GM12878 (cell line): ENCODE measurements around the gene DUX4. TPM values are rescaled to one million over a fixed set of nuclear protein-coding genes. Genes with fewer than 3 reads are reported as not detected.
"Not testable (repeated sequence)": the region's sequence is repeated elsewhere in the genome, so short reads cannot be mapped to it uniquely, and the experiment has no call there.

Source experiments
- ATAC-seq: fragments of 200-7000 bp; cut with Tn5 transposase; 3 replicates; pipeline ENCODE4 v1.9.1; 2020; ENCODE audit warnings: mild to moderate bottlenecking, moderate library complexity
- Bru-seq: library from RNA; stranded (reverse); fragments of 400-500 nt; gene quantifications from one replicate; lab custom pipeline; 2021; lab: Mats Ljungman, UMichigan
- BruChase-seq, 2 experiments: library from RNA; stranded (reverse); fragments of 400-500 nt; gene quantifications; one replicate each; lab custom pipeline; 2021; lab: Mats Ljungman, UMichigan
- BruUV-seq: library from RNA; stranded (reverse); fragments of 400-500 nt; replicated peaks from 2 replicates; lab custom pipeline; 2021; lab: Mats Ljungman, UMichigan
- CTCF ChIA-PET: fragments of 300-600 bp; sonication (Branson Sonifier 250); formaldehyde crosslinking; extraction: SDS; loops from one replicate; lab custom pipeline; 2021; ENCODE audit warnings: inconsistent platforms; lab: Yijun Ruan, JAX
- POLR2A ChIA-PET: fragments of 350-600 bp; formaldehyde crosslinking; extraction: SDS; loops from one replicate; lab custom pipeline; 2021; ENCODE audit warnings: inconsistent platforms; lab: Charles Lee
- RAD21 ChIA-PET: fragments of 300-600 bp; sonication (Branson Sonifier 250); formaldehyde crosslinking; loops from one replicate; lab custom pipeline; 2023; ENCODE audit warnings: antibody characterized with exemption; ENCODE audit not compliant: unreplicated experiment; lab: Charles Lee
- SMC1A ChIA-PET: fragments of 300-600 bp; sonication (Branson Sonifier 250); formaldehyde crosslinking; loops from one replicate; lab custom pipeline; 2023; ENCODE audit not compliant: unreplicated experiment, uncharacterized antibody; lab: Charles Lee
- DNase-seq: peaks from one replicate; pipeline ENCODE4 v3.0.0-alpha.2; 2011; ENCODE audit warnings: low read depth, low spot score
- FAIRE-seq: peaks from 3 replicates; lab custom pipeline; 2011; peaks lifted over from hg19 to GRCh38; lab: Jason Lieb, UNC
- H2AFZ ChIP-seq: 2 replicates; pipeline ENCODE4 v1.6.0; 2011; ENCODE audit warnings: low read depth, low read length, control low read depth; ENCODE audit not compliant: control insufficient read depth
- H3K27ac ChIP-seq: 2 replicates; pipeline ENCODE4 v1.5.1; 2011; ENCODE audit warnings: control low read depth; ENCODE audit not compliant: control insufficient read depth, insufficient read depth
- H3K27me3 ChIP-seq, 2 experiments: replicated peaks in 1 of 2; 2 replicates each; pipeline versions ENCODE4 v1.6.0 to v1.6.1; 2011; ENCODE audit warnings: low read length in 1 of 2; ENCODE audit not compliant: control insufficient read depth in 2 of 2, insufficient read depth in 2 of 2
- H3K36me3 ChIP-seq, 2 experiments: 2 replicates each; pipeline ENCODE4 v1.5.1; 2011; ENCODE audit warnings: low read length in 1 of 2; ENCODE audit not compliant: control insufficient read depth in 2 of 2, insufficient read depth in 2 of 2
- H3K4me1 ChIP-seq: 2 replicates; pipeline ENCODE4 v1.6.1; 2011; ENCODE audit warnings: mild to moderate bottlenecking, low read length, moderate library complexity, mixed read lengths; ENCODE audit not compliant: control insufficient read depth, insufficient read depth
- H3K4me2 ChIP-seq: 2 replicates; pipeline ENCODE4 v1.6.0; 2011; ENCODE audit warnings: control low read depth; ENCODE audit not compliant: control insufficient read depth, insufficient read depth
- H3K4me3 ChIP-seq: fragments of 200-600 bp; sonication (generic); 2 replicates; pipeline ENCODE4 v1.5.1; 2016
- H3K79me2 ChIP-seq: 2 replicates; pipeline ENCODE4 v1.6.0; 2011; ENCODE audit warnings: low read length; ENCODE audit not compliant: control insufficient read depth, insufficient read depth
- H3K9ac ChIP-seq: 2 replicates; pipeline ENCODE4 v1.8.0; 2011; ENCODE audit warnings: low read length, control low read depth, mixed read lengths; ENCODE audit not compliant: control insufficient read depth, insufficient read depth
- H3K9me3 ChIP-seq: replicated peaks from 3 replicates; pipeline ENCODE4 v1.5.1; 2011; ENCODE audit warnings: mild to moderate bottlenecking, low read length; ENCODE audit not compliant: control insufficient read depth, insufficient read depth
- H4K20me1 ChIP-seq: 2 replicates; pipeline ENCODE4 v1.6.0; 2011; ENCODE audit not compliant: control insufficient read depth, insufficient read depth
- WGBS: methylation state at CpG from one replicate; pipeline ENCODE4 v1.1.6; 2016; ENCODE audit warnings: low lambda C conversion rate; ENCODE audit not compliant: insufficient replicate concordance, insufficient coverage; ENCODE audit errors: missing lambda C conversion rate; 5-methylcytosine and 5-hydroxymethylcytosine counted together
- in situ Hi-C: fragments of 300-500 bp; cut with MboI; formaldehyde crosslinking; loops from 9 replicates; pipeline ENCODE4 v1.14.3; 2018; ENCODE audit warnings: mixed read lengths
- intact Hi-C: fragments of 100-400 bp; cut with micrococcal nuclease; formaldehyde crosslinking; loops from one replicate; pipeline ENCODE4 v1.14.2; 2022; ENCODE audit not compliant: unreplicated experiment
- long read RNA-seq, 2 experiments: library from polyadenylated mRNA; unstranded; transcript quantifications; one replicate each; pipeline ENCODE4 v2.0.0, GENCODE V29; 2019 to 2020
- polyA minus RNA-seq, 3 experiments: library from RNA; depleted of rRNA, polyadenylated mRNA; stranded (reverse); fragments of >200 nt; gene quantifications; 2 replicates each; pipeline ENCODE4 v1.2.3, GENCODE V29; 2011
- polyA plus RNA-seq, 11 experiments: library from polyadenylated mRNA; depleted of rRNA in 4 of 11; unstranded in 6 of 11; stranded (reverse) in 5 of 11; fragments of >200 nt; fragmentation: Nextera tagmentation in 4 of 11; fragmentation: Illumina TruSeq in 1 of 11; extraction: Ambion mirVana in 4 of 11; extraction: Trizol in 1 of 11; gene quantifications; 1 replicate in 1 of 11; 2 replicates in 10 of 11; pipeline versions ENCODE4 v1.2.1 to v1.2.3, GENCODE V29; 2011 to 2016; ENCODE audit warnings: inconsistent platforms in 2 of 11, missing spikeins in 2 of 11, low read depth in 1 of 11
- total RNA-seq, 4 experiments: library from RNA; depleted of rRNA in 3 of 4; stranded (reverse); fragments of >200 nt in 3 of 4; fragmentation: Illumina TruSeq in 1 of 4; extraction: Trizol in 1 of 4; gene quantifications; 2 replicates each; pipeline versions ENCODE4 v1.2.1 to v1.2.3, GENCODE V29; 2013 to 2021

Gene DUX4
- not detected in 2 replicates for total RNA-seq (2013; cell fraction: nucleolus; rRNA removed)
- total RNA-seq (2014; rRNA removed) (not detected in 2 replicates), total RNA-seq (2014; rRNA removed; fragmentation: Illumina TruSeq; extraction: Trizol) (not detected in 2 replicates), total RNA-seq (2021) (not detected in 2 replicates), polyA plus RNA-seq (2011; rRNA removed) (not detected in 2 replicates), polyA plus RNA-seq (2014; fragmentation: Illumina TruSeq; extraction: Trizol) (not detected in 2 replicates), polyA plus RNA-seq (2014; fragmentation: Nextera tagmentation; extraction: Ambion mirVana) (not detected), polyA plus RNA-seq (2014; rRNA removed) (not detected in 2 replicates), polyA plus RNA-seq (2016; fragmentation: Nextera tagmentation; extraction: Ambion mirVana) (not detected), polyA minus RNA-seq (2011; rRNA and poly(A)+ RNA removed) (not detected in 2 replicates), Bru-seq, nascent RNA (not detected), BruChase-seq, experiment 1, labeled RNA remaining after a 6-hour chase (not detected), BruChase-seq, experiment 2, labeled RNA remaining after a 2-hour chase (not detected)
- not detected for polyA plus RNA-seq (2011; ENCODE audit: low read depth)
- not detected in 2 replicates for polyA plus RNA-seq (2011; cell fraction: cytosol; rRNA removed)
- polyA plus RNA-seq (2011; cell fraction: nucleus; rRNA removed) = not detected in 2 replicates
- polyA plus RNA-seq (2012) = not detected in 2 replicates
- not detected in 2 replicates for polyA minus RNA-seq (2011; cell fraction: cytosol; rRNA and poly(A)+ RNA removed)
- not detected in 2 replicates for polyA minus RNA-seq (2011; cell fraction: nucleus; rRNA and poly(A)+ RNA removed)
- long read RNA-seq, experiment 1 = 0 reads
- long read RNA-seq, experiment 2 = 0 reads

- H3K9ac ChIP-seq, H3K27me3 ChIP-seq, H3K79me2 ChIP-seq, H3K36me3 ChIP-seq, DNase-seq, intact Hi-C loops, H4K20me1 ChIP-seq, CTCF ChIA-PET, ATAC-seq, H3K27ac ChIP-seq, H2AFZ ChIP-seq, SMC1A ChIA-PET, H3K4me3 ChIP-seq, POLR2A ChIA-PET, FAIRE-seq, H3K4me2 ChIP-seq, in situ Hi-C loops, H3K4me1 ChIP-seq, RAD21 ChIA-PET, H3K9me3 ChIP-seq, BruUV-seq: not testable (repeated sequence)
- no CpG with 5 or more reads among the region's 32 CpGs for WGBS
Observed at GRCh38 chr4:190173428-190173827, at the start of gene DUX4. Gene DUX4 (plus strand): TSS chr4:190173774. CDS start chr4:190173774, 0 bp downstream.

DNA sequence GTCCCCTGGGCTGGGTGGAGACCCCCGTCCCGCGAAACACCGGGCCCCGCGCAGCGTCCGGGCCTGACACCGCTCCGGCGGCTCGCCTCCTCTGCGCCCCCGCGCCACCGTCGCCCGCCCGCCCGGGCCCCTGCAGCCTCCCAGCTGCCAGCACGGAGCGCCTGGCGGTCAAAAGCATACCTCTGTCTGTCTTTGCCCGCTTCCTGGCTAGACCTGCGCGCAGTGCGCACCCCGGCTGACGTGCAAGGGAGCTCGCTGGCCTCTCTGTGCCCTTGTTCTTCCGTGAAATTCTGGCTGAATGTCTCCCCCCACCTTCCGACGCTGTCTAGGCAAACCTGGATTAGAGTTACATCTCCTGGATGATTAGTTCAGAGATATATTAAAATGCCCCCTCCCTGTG lies 1.9 kb downstream of the DUX4 start:
- H3K27me3 ChIP-seq, H3K27ac ChIP-seq, POLR2A ChIA-PET, DNase-seq, H3K79me2 ChIP-seq, ATAC-seq, in situ Hi-C loops, SMC1A ChIA-PET, BruUV-seq, H3K36me3 ChIP-seq, RAD21 ChIA-PET, H3K4me2 ChIP-seq, intact Hi-C loops, FAIRE-seq, CTCF ChIA-PET, H4K20me1 ChIP-seq, H2AFZ ChIP-seq, H3K4me3 ChIP-seq, H3K9me3 ChIP-seq, H3K4me1 ChIP-seq, H3K9ac ChIP-seq: not testable (repeated sequence)
- WGBS = 52% methylated on average over 5 of the region's 33 CpGs

DNA sequence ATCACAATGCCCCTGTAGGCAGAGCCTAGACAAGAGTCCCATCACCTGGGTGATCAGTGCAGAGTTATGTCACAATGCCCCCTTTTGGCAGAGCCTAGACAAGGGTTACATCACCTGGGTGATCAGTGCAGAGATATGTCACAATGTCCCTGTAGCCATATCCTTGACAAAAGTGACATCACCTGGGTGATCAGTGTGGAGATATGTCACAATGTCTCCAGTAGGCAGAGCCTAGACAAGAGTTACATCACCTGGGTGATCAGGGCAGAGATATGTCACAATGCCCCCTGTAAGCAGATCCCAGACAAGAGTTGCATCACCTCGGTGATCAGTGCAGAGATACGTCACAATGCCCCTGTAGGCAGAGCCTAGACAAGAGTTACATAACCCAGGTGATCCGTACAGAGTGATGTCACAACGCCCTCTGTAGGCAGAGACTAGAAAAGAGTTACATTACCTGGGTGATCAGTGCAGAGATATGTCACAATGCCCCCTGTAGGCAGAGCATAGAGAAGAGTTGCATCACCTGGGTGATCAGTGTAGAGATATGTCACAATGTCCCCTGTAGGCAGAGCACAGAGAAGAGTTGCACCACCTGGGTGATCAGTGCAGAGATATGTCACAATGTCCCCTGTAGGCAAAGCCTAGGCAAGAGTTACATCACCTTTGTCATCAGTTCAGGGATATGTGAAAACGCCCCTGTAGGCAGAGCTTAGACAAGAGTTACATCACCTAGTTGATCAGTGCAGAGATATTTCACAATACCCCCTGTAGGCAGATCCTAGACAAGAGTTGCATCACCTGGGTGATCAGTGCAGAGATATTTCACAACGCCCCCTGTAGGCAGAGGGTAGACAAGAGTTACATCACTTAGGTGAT lies 4.4 kb downstream of the DUX4 start:
- SMC1A ChIA-PET, ATAC-seq, H3K27me3 ChIP-seq, H4K20me1 ChIP-seq, H3K79me2 ChIP-seq, intact Hi-C loops, H3K4me2 ChIP-seq, CTCF ChIA-PET, POLR2A ChIA-PET, RAD21 ChIA-PET, H3K4me1 ChIP-seq, DNase-seq, H3K4me3 ChIP-seq, FAIRE-seq, BruUV-seq, H3K27ac ChIP-seq, H3K9ac ChIP-seq, in situ Hi-C loops, H2AFZ ChIP-seq, H3K9me3 ChIP-seq, H3K36me3 ChIP-seq: not testable (repeated sequence)
- WGBS = 14% methylated on average over 5 of the region's 6 CpGs
